Skin epidermis (tissue), 12 donors: ENCODE measurements around the gene CHTF18.

Source experiments
- H3K27ac ChIP-seq, 21 experiments: fragments of 200-600 bp; sonication (generic) in 11 of 21; one replicate each; pipeline ENCODE4 v1.5.0; 2020; ENCODE audit warnings: mild to moderate bottlenecking in 3 of 21, inconsistent platforms in 2 of 21, moderate library complexity in 2 of 21
- H3K4me3 ChIP-seq, 7 experiments: fragments of 200-600 bp; sonication (generic) in 2 of 7; one replicate each; pipeline ENCODE4 v1.5.0; 2020; ENCODE audit warnings: inconsistent platforms in 2 of 7, mild to moderate bottlenecking in 2 of 7, moderate library complexity in 1 of 7

Gene CHTF18

GRCh38 chr16:787321-787966, 976 bp upstream of the CHTF18 start:
- Histone ChIP-seq H3K27ac (peak overlapping the region; percentile 66 to 96 (median 85)), H3K4me3 (peak overlapping the region; percentile 63 to 99 (median 97))

- H3K27ac ChIP-seq, result peak within 1 kb of the TSS; percentile 66 to 96 (median 85)
- peak within 1 kb of the TSS; percentile 63 to 99 (median 97) for H3K4me3 ChIP-seq
These were observed 432 bp upstream of the CHTF18 start, which contains the start of gene RPUSD1 for GRCh38 chr16:787978-788398. TSS of gene RPUSD1 (minus strand) at chr16:788381. CDS start at chr16:787737, 644 bp downstream.

GRCh38 chr16:789191-789850, 901 bp downstream of the CHTF18 start:
- Histone ChIP-seq H3K27ac (peak overlapping the region in 12 of 21 experiments; percentile 43 to 85 (median 64)), H3K4me3 (peak overlapping the region; percentile 47 to 99 (median 86))

GRCh38 chr16:790086-790485, 1.7 kb downstream of the CHTF18 start:
- Histone ChIP-seq H3K4me3 (no peak overlapping the region), H3K27ac (no peak overlapping the region)

- Histone ChIP-seq H3K27ac (no peak overlapping the region), H3K4me3 (no peak overlapping the region)
These were observed 2.7 kb downstream of the CHTF18 start for GRCh38 chr16:791131-791530.

GRCh38 chr16:792221-792995, 4.0 kb downstream of the CHTF18 start:
- Histone ChIP-seq H3K4me3 (no peak overlapping the region), H3K27ac (no peak overlapping the region)

- H3K4me3 ChIP-seq, result no peak overlapping the region
- no peak overlapping the region for H3K27ac ChIP-seq
These were observed 5.0 kb downstream of the CHTF18 start for GRCh38 chr16:793414-793813.

- Histone ChIP-seq H3K4me3 (no peak overlapping the region), H3K27ac (no peak overlapping the region)
These were observed 5.8 kb downstream of the CHTF18 start for GRCh38 chr16:794091-794822.

- Histone ChIP-seq H3K4me3 (no peak overlapping the region), H3K27ac (no peak overlapping the region)
These were observed 6.5 kb downstream of the CHTF18 start for GRCh38 chr16:794853-795466.

- H3K27ac ChIP-seq, result no peak overlapping the region
- H3K4me3 ChIP-seq, result no peak overlapping the region
These were observed 7.3 kb downstream of the CHTF18 start for GRCh38 chr16:795580-796229.

GRCh38 chr16:796296-797119, 8.1 kb downstream of the CHTF18 start:
- no peak overlapping the region for H3K4me3 ChIP-seq

GRCh38 chr16:797120-797420, 8.7 kb downstream of the CHTF18 start:
- no peak overlapping the region for H3K27ac ChIP-seq
- no peak overlapping the region for H3K4me3 ChIP-seq

More at GRCh38 chr16:796296-797119, 8.1 kb downstream of the CHTF18 start:
- no peak overlapping the region for H3K27ac ChIP-seq

GRCh38 chr16:797686-798085, 9.3 kb downstream of the CHTF18 start:
- H3K27ac ChIP-seq, result no peak overlapping the region
- H3K4me3 ChIP-seq, result no peak overlapping the region

GRCh38 chr16:798666-799065, 10.2 kb downstream of the CHTF18 start:
- no peak overlapping the region for H3K27ac ChIP-seq
- no peak overlapping the region for H3K4me3 ChIP-seq

GRCh38 chr16:799111-799947, 10.9 kb downstream of the CHTF18 start:
- H3K27ac ChIP-seq, result no peak overlapping the region

GRCh38 chr16:799948-800833, 11.8 kb downstream of the CHTF18 start, which contains the start of gene GNG13:
TSS of gene GNG13 (minus strand) at chr16:800734. CDS start at chr16:799077, 1,657 bp downstream.
- no peak within 1 kb of the TSS for H3K4me3 ChIP-seq

More at GRCh38 chr16:799111-799947, 10.9 kb downstream of the CHTF18 start:
- no peak overlapping the region for H3K4me3 ChIP-seq

More at GRCh38 chr16:799948-800833, 11.8 kb downstream of the CHTF18 start, which contains the start of gene GNG13:
- no peak within 1 kb of the TSS for H3K27ac ChIP-seq
